ENCODE measurements around the gene MTHFR. TPM values are rescaled to one million over a fixed set of nuclear protein-coding genes. Genes with fewer than 3 reads are reported as not detected.

The MTHFR gene
- 27.2 TPM for total RNA-seq (ENCODE audit: unreplicated experiment)
- long read RNA-seq, full-length matches to known transcripts = 3 of 5 reads
- long read RNA-seq, partial matches to known transcripts = 0 of 5 reads
- long read RNA-seq, other reads (novel, unspliced or antisense) = 2 of 5 reads

- peaks cover 43% of the 10 kb centered on the region for H3K4me1 Mint-ChIP-seq (ENCODE audit: unreplicated experiment)
- H3K4me3 Mint-ChIP-seq (ENCODE audit: unreplicated experiment) = peak within 1 kb of the TSS; percentile 100
- DNase-seq (ENCODE audit: low spot score) = peak; percentile 99
- no peak for TF ChIP-seq CTCF (IDR thresholded peaks at IDR 0.05; ENCODE audit: unreplicated experiment)
- peaks cover 12% of the 10 kb centered on the region for H3K27me3 Mint-ChIP-seq (ENCODE audit: unreplicated experiment)
- H3K9me3 Mint-ChIP-seq (ENCODE audit: unreplicated experiment) = no peaks in the 10 kb centered on the region
- H3K36me3 Mint-ChIP-seq (ENCODE audit: low read depth, unreplicated experiment) = peaks cover 9% of the 10 kb centered on the region
- peak within 1 kb of the TSS; percentile 93 for H3K27ac Mint-ChIP-seq (ENCODE audit: unreplicated experiment)
Measured at GRCh38 chr1:11805422-11806306, at the start of gene MTHFR, which contains the start of gene CLCN6. Gene MTHFR (minus strand): TSS chr1:11805964. CDS start chr1:11803116, 2,848 bp downstream. Gene CLCN6 (plus strand): TSS chr1:11806191. CDS start chr1:11806263, 72 bp downstream.

GRCh38 chr1:11855430-11855829, 49.7 kb upstream of the MTHFR start:
- no peak overlapping the region for H3K4me3 Mint-ChIP-seq (ENCODE audit: unreplicated experiment)
- TF ChIP-seq CTCF (IDR thresholded peaks at IDR 0.05; ENCODE audit: unreplicated experiment) = no peak
- H3K4me1 Mint-ChIP-seq (ENCODE audit: unreplicated experiment) = no peaks in the 10 kb centered on the region
- no peak overlapping the region for H3K27ac Mint-ChIP-seq (ENCODE audit: unreplicated experiment)
- DNase-seq (ENCODE audit: low spot score) = no peak
- no peaks in the 10 kb centered on the region for H3K9me3 Mint-ChIP-seq (ENCODE audit: unreplicated experiment)
- no peaks in the 10 kb centered on the region for H3K27me3 Mint-ChIP-seq (ENCODE audit: unreplicated experiment)
- H3K36me3 Mint-ChIP-seq (ENCODE audit: low read depth, unreplicated experiment) = no peaks in the 10 kb centered on the region

GRCh38 chr1:11854519-11854918, 48.8 kb upstream of the MTHFR start:
- no peaks in the 10 kb centered on the region for H3K9me3 Mint-ChIP-seq (ENCODE audit: unreplicated experiment)
- H3K36me3 Mint-ChIP-seq (ENCODE audit: low read depth, unreplicated experiment) = no peaks in the 10 kb centered on the region
- no peak overlapping the region for H3K27ac Mint-ChIP-seq (ENCODE audit: unreplicated experiment)
- no peak for DNase-seq (ENCODE audit: low spot score)
- no peaks in the 10 kb centered on the region for H3K27me3 Mint-ChIP-seq (ENCODE audit: unreplicated experiment)
- no peaks in the 10 kb centered on the region for H3K4me1 Mint-ChIP-seq (ENCODE audit: unreplicated experiment)
- no peak overlapping the region for H3K4me3 Mint-ChIP-seq (ENCODE audit: unreplicated experiment)
- TF ChIP-seq CTCF (IDR thresholded peaks at IDR 0.05; ENCODE audit: unreplicated experiment) = no peak

- Mint-ChIP-seq H3K27ac (ENCODE audit: unreplicated experiment) (no peak overlapping the region), H3K36me3 (ENCODE audit: low read depth, unreplicated experiment) (peaks cover 6% of the 10 kb centered on the region), H3K4me3 (ENCODE audit: unreplicated experiment) (no peak overlapping the region), H3K27me3 (ENCODE audit: unreplicated experiment) (no peaks in the 10 kb centered on the region), H3K9me3 (ENCODE audit: unreplicated experiment) (no peaks in the 10 kb centered on the region), H3K4me1 (ENCODE audit: unreplicated experiment) (no peaks in the 10 kb centered on the region)
- no peak for DNase-seq (ENCODE audit: low spot score)
- TF ChIP-seq CTCF (IDR thresholded peaks at IDR 0.05; ENCODE audit: unreplicated experiment) = no peak
Measured at GRCh38 chr1:11851180-11851579, 45.4 kb upstream of the MTHFR start.

- Mint-ChIP-seq H3K4me3 (ENCODE audit: unreplicated experiment) (no peak overlapping the region), H3K9me3 (ENCODE audit: unreplicated experiment) (no peaks in the 10 kb centered on the region), H3K4me1 (ENCODE audit: unreplicated experiment) (no peaks in the 10 kb centered on the region), H3K36me3 (ENCODE audit: low read depth, unreplicated experiment) (peaks cover 11% of the 10 kb centered on the region), H3K27ac (ENCODE audit: unreplicated experiment) (no peak overlapping the region), H3K27me3 (ENCODE audit: unreplicated experiment) (no peaks in the 10 kb centered on the region)
- TF ChIP-seq CTCF (IDR thresholded peaks at IDR 0.05; ENCODE audit: unreplicated experiment) = no peak
- DNase-seq (ENCODE audit: low spot score) = no peak
Measured at GRCh38 chr1:11850156-11850555, 44.4 kb upstream of the MTHFR start.
